T-helper 22 cell (primary cell): ENCODE measurements around the gene CCDC92B.
"Not testable (repeated sequence)": the region's sequence is repeated elsewhere in the genome, so short reads cannot be mapped to it uniquely, and the experiment has no call there.

ENCODE experiments used
- DNase-seq: peaks from one replicate; pipeline ENCODE4 v3.0.0-alpha.2; 2020; ENCODE audit warnings: low read depth

CCDC92B gene

GRCh38 chr17:2749058-2749783 is at the start of gene CCDC92B:
CCDC92B (minus strand) TSS chr17:2749652; CDS start chr17:2735145, 14,507 bp downstream.
- no peak for DNase-seq

- DNase-seq: no peak
Measured at GRCh38 chr17:2798678-2799077, 49.2 kb upstream of the CCDC92B start.

GRCh38 chr17:2798188-2798587 is 48.7 kb upstream of the CCDC92B start:
- DNase-seq: no peak

- no peak for DNase-seq
Measured at GRCh38 chr17:2797637-2798036, 48.2 kb upstream of the CCDC92B start.

GRCh38 chr17:2797226-2797625 is 47.8 kb upstream of the CCDC92B start:
- no peak for DNase-seq

- peak; percentile 78 for DNase-seq
Measured at GRCh38 chr17:2796164-2797125, 47.0 kb upstream of the CCDC92B start, which contains the start of gene RAP1GAP2. RAP1GAP2 (plus strand) TSS chr17:2796438; CDS start chr17:2796528, 90 bp downstream.

GRCh38 chr17:2795441-2796163 is 46.1 kb upstream of the CCDC92B start:
- DNase-seq: no peak

- DNase-seq: no peak
Measured at GRCh38 chr17:2794111-2794803, 44.8 kb upstream of the CCDC92B start.

- no peak for DNase-seq
Measured at GRCh38 chr17:2792366-2793169, 43.1 kb upstream of the CCDC92B start.

- no peak for DNase-seq
Measured at GRCh38 chr17:2789700-2790099, 40.2 kb upstream of the CCDC92B start.

GRCh38 chr17:2786176-2786881 is 36.9 kb upstream of the CCDC92B start:
- DNase-seq: peak; percentile 77

- DNase-seq: not testable (repeated sequence)
Measured at GRCh38 chr17:2785376-2785775, 35.9 kb upstream of the CCDC92B start.

- no peak for DNase-seq
Measured at GRCh38 chr17:2784864-2785263, 35.4 kb upstream of the CCDC92B start.

GRCh38 chr17:2783310-2784030 is 34.0 kb upstream of the CCDC92B start:
- no peak for DNase-seq

GRCh38 chr17:2782055-2782454 is 32.6 kb upstream of the CCDC92B start:
- no peak for DNase-seq

- not testable (repeated sequence) for DNase-seq
Measured at GRCh38 chr17:2781598-2781997, 32.1 kb upstream of the CCDC92B start.

- no peak for DNase-seq
Measured at GRCh38 chr17:2780931-2781454, 31.5 kb upstream of the CCDC92B start.

- DNase-seq: no peak
Measured at GRCh38 chr17:2780256-2780655, 30.8 kb upstream of the CCDC92B start.

- no peak for DNase-seq
Measured at GRCh38 chr17:2779545-2779944, 30.1 kb upstream of the CCDC92B start.
